IMR-90 (cell line): ENCODE results near the gene ERC2. TPM values are rescaled to one million over a fixed set of nuclear protein-coding genes. Genes with fewer than 3 reads are reported as not detected.

Experiments
- ATAC-seq: fragments of 200-7000 bp; cut with Tn5 transposase; 2 replicates; pipeline ENCODE4 v1.9.1; 2020; ENCODE audit warnings: low read depth, mild to moderate bottlenecking, moderate library complexity
- BruUV-seq: library from RNA; stranded (reverse); fragments of 400-500 nt; replicated peaks from 2 replicates; lab custom pipeline; 2021; lab: Mats Ljungman, UMichigan
- CTCF ChIA-PET: fragments of 300-600 bp; formaldehyde crosslinking; extraction: SDS; loops from one replicate; lab custom pipeline; 2021; ENCODE audit warnings: antibody characterized with exemption; lab: Yijun Ruan, JAX
- POLR2A ChIA-PET: fragments of 300-600 bp; sonication (Branson Sonifier 250); formaldehyde crosslinking; loops from one replicate; lab custom pipeline; 2022; ENCODE audit warnings: antibody characterized with exemption; ENCODE audit not compliant: unreplicated experiment; lab: Charles Lee
- DNase-seq: peaks from one replicate; pipeline ENCODE4 v3.0.0; 2013
- H2AFZ ChIP-seq: replicated peaks from 2 replicates; pipeline ENCODE3; 2013; ENCODE audit warnings: low read length, mild to moderate bottlenecking; ENCODE audit not compliant: poor library complexity
- H2AK5ac ChIP-seq: 2 replicates; pipeline ENCODE4 v1.6.1; 2013; ENCODE audit warnings: low read depth, low read length, inconsistent platforms
- H2AK9ac ChIP-seq: replicated peaks from 2 replicates; pipeline ENCODE3; 2013; ENCODE audit warnings: mild to moderate bottlenecking, low read depth, low read length, moderate library complexity; ENCODE audit not compliant: poor library complexity
- H2BK120ac ChIP-seq: 2 replicates; pipeline ENCODE4 v1.6.1; 2013; ENCODE audit warnings: low read depth, low read length, inconsistent platforms
- H2BK15ac ChIP-seq: 3 replicates; pipeline ENCODE4 v1.6.1; 2013; ENCODE audit warnings: low read depth, low read length, inconsistent platforms
- H2BK20ac ChIP-seq: 2 replicates; pipeline ENCODE4 v1.6.1; 2013; ENCODE audit warnings: low read depth, mild to moderate bottlenecking, inconsistent platforms, low read length, moderate library complexity
- H2BK5ac ChIP-seq: 2 replicates; pipeline ENCODE4 v1.6.1; 2013; ENCODE audit warnings: mild to moderate bottlenecking, low read depth, low read length, inconsistent platforms; ENCODE audit not compliant: poor library complexity, severe bottlenecking
- H3K14ac ChIP-seq: replicated peaks from 2 replicates; pipeline ENCODE4 v1.6.1; 2013; ENCODE audit warnings: low read depth, low read length, inconsistent platforms
- H3K18ac ChIP-seq: 2 replicates; pipeline ENCODE4 v1.6.1; 2013; ENCODE audit warnings: low read depth, low read length, control low read depth
- H3K23ac ChIP-seq: 2 replicates; pipeline ENCODE4 v1.6.1; 2013; ENCODE audit warnings: low read depth, low read length, inconsistent platforms
- H3K27ac ChIP-seq: 2 replicates; pipeline ENCODE4 v1.5.1; 2013; ENCODE audit warnings: mild to moderate bottlenecking, control low read depth, low read length; ENCODE audit not compliant: insufficient read depth
- H3K27me3 ChIP-seq: 2 replicates; pipeline ENCODE4 v1.6.1; 2013; ENCODE audit warnings: low read length; ENCODE audit not compliant: control insufficient read depth, insufficient read depth
- H3K36me3 ChIP-seq: 2 replicates; pipeline ENCODE4 v1.6.1; 2013; ENCODE audit warnings: low read length, mixed read lengths; ENCODE audit not compliant: control insufficient read depth, insufficient read depth
- H3K4ac ChIP-seq: 2 replicates; pipeline ENCODE4 v1.6.1; 2013; ENCODE audit warnings: low read depth, low read length, inconsistent platforms
- H3K4me1 ChIP-seq: 2 replicates; pipeline ENCODE4 v1.6.1; 2013; ENCODE audit warnings: low read length, mixed read lengths; ENCODE audit not compliant: control insufficient read depth, insufficient read depth
- H3K4me2 ChIP-seq: 2 replicates; pipeline ENCODE4 v1.6.1; 2013; ENCODE audit warnings: low read depth, mild to moderate bottlenecking, control low read depth, low read length, moderate library complexity
- H3K4me3 ChIP-seq: 2 replicates; pipeline ENCODE4 v1.5.1; 2013; ENCODE audit warnings: low read depth, mild to moderate bottlenecking, control low read depth, low read length, moderate library complexity; ENCODE audit not compliant: insufficient read depth
- H3K56ac ChIP-seq: 2 replicates; pipeline ENCODE4 v1.6.1; 2013; ENCODE audit warnings: low read length, inconsistent platforms; ENCODE audit not compliant: insufficient read depth; ENCODE audit errors: extremely low read depth
- H3K79me1 ChIP-seq, 2 experiments: 2 replicates each; pipeline ENCODE4 v1.6.1; 2013; ENCODE audit warnings: low read length in 2 of 2, inconsistent platforms in 1 of 2, low read depth in 1 of 2
- H3K9ac ChIP-seq: 2 replicates; pipeline ENCODE4 v1.6.1; 2013; ENCODE audit warnings: low read depth, low read length, control low read depth
- H3K9me1 ChIP-seq: 2 replicates; pipeline ENCODE4 v1.6.1; 2013; ENCODE audit warnings: low read length, inconsistent platforms; ENCODE audit not compliant: insufficient read depth
- H3K9me3 ChIP-seq: 2 replicates; pipeline ENCODE4 v1.6.1; 2013; ENCODE audit warnings: low read length; ENCODE audit not compliant: control insufficient read depth, insufficient read depth
- H4K20me1 ChIP-seq: 2 replicates; pipeline ENCODE4 v1.6.1; 2013; ENCODE audit warnings: low read length, inconsistent platforms; ENCODE audit not compliant: insufficient read depth
- H4K5ac ChIP-seq: 2 replicates; pipeline ENCODE4 v1.6.1; 2013; ENCODE audit warnings: mild to moderate bottlenecking, low read depth, low read length, control low read depth
- H4K8ac ChIP-seq, 2 experiments: 2 replicates each; pipeline ENCODE4 v1.6.1; 2013; ENCODE audit warnings: low read depth in 2 of 2, low read length in 2 of 2, control low read depth in 1 of 2, inconsistent platforms in 1 of 2
- H4K91ac ChIP-seq: 2 replicates; pipeline ENCODE4 v1.6.1; 2013; ENCODE audit warnings: low read depth, low read length, inconsistent platforms; ENCODE audit not compliant: insufficient read depth
- CEBPB ChIP-seq: IDR thresholded peaks from 2 replicates; pipeline ENCODE4 v1.6.1; 2012; ENCODE audit warnings: low read depth, low read length, improper control_type of control experiment
- CTCF ChIP-seq: conservative IDR thresholded peaks from 2 replicates; pipeline ENCODE4 v1.5.1; 2012; ENCODE audit warnings: mild to moderate bottlenecking, low read depth, low read length, improper control_type of control experiment
- FOS ChIP-seq: fragments of 150-350 bp; IDR thresholded peaks from 2 replicates; pipeline ENCODE4 v1.6.1; 2016; ENCODE audit warnings: low read depth, low read length
- MAFK ChIP-seq: IDR thresholded peaks from 2 replicates; pipeline ENCODE4 v1.6.1; 2012; ENCODE audit warnings: low read depth, low read length, improper control_type of control experiment
- MAZ ChIP-seq: IDR thresholded peaks from 2 replicates; pipeline ENCODE4 v1.6.1; 2012; ENCODE audit warnings: low read depth, mild to moderate bottlenecking, low read length, improper control_type of control experiment, moderate library complexity, borderline replicate concordance
- POLR2A ChIP-seq: IDR thresholded peaks from 2 replicates; pipeline ENCODE4 v1.6.1; 2012; ENCODE audit warnings: mild to moderate bottlenecking, low read depth, low read length
- RAD21 ChIP-seq: IDR thresholded peaks from 2 replicates; pipeline ENCODE4 v1.6.1; 2012; ENCODE audit warnings: low read length, improper control_type of control experiment
- RCOR1 ChIP-seq: IDR thresholded peaks from 2 replicates; pipeline ENCODE4 v1.6.1; 2012; ENCODE audit warnings: mild to moderate bottlenecking, low read length, improper control_type of control experiment; ENCODE audit not compliant: insufficient replicate concordance
- SMC3 ChIP-seq: fragments of 150-350 bp; IDR thresholded peaks from 2 replicates; pipeline ENCODE4 v1.6.1; 2016; ENCODE audit warnings: low read depth, mild to moderate bottlenecking, antibody characterized with exemption, low read length, moderate library complexity
- USF2 ChIP-seq: fragments of 150-350 bp; IDR thresholded peaks from 2 replicates; pipeline ENCODE4 v1.6.1; 2017; ENCODE audit warnings: mild to moderate bottlenecking, antibody characterized with exemption, low read length, low read depth
- WGBS, 2 experiments: methylation state at CpG; one replicate each; pipeline versions ENCODE4 v1.1.5 to v1.1.7; 2013; ENCODE audit warnings: missing lambda C conversion rate in 2 of 2; ENCODE audit not compliant: insufficient read length in 1 of 2; ENCODE audit errors: extremely low coverage in 2 of 2; 5-methylcytosine and 5-hydroxymethylcytosine counted together
- dilution Hi-C: fragments of 300-500 bp; cut with HindIII; formaldehyde crosslinking; loops from one replicate; pipeline ENCODE4 v1.14.3; 2018; ENCODE audit warnings: low sequenced_read_pairs; ENCODE audit not compliant: unreplicated experiment
- in situ Hi-C: fragments of 300-500 bp; cut with MboI; formaldehyde crosslinking; loops from 3 replicates; pipeline ENCODE4 v1.14.3; 2019; ENCODE audit warnings: low sequenced_read_pairs, inconsistent platforms, mixed read lengths
- intact Hi-C: fragments of 100-400 bp; cut with micrococcal nuclease; formaldehyde crosslinking; loops from 2 replicates; pipeline ENCODE4 v1.10.0; 2022
- polyA plus RNA-seq, 3 experiments: library from polyadenylated mRNA; depleted of rRNA; stranded (reverse); fragments of >200 nt; gene quantifications; 2 replicates each; pipeline ENCODE4 v1.2.3, GENCODE V29; 2012; ENCODE audit warnings: low replicate concordance in 1 of 3
- total RNA-seq: library from RNA; depleted of rRNA; stranded (reverse); fragments of >200 nt; gene quantifications from 2 replicates; pipeline ENCODE4 v1.2.3, GENCODE V29; 2012

Gene ERC2
- total and polyA plus RNA-seq, 2 of the 4 experiments (the other 2 are of a cell fraction), result 0.17 to 0.18 TPM

GRCh38 chr3:55792742-55793141 is 675.5 kb downstream of the ERC2 start:
- no peak overlapping the region for H3K14ac ChIP-seq
- H3K56ac ChIP-seq, result no peak overlapping the region
- no peaks in the 10 kb centered on the region; the same call in 1 of the 2 replicates for H3K27me3 ChIP-seq
- H2BK120ac ChIP-seq, result no peak overlapping the region
- no peak overlapping the region for H3K4me2 ChIP-seq
- no peak overlapping the region for H3K4ac ChIP-seq
- H4K8ac ChIP-seq, result no peak overlapping the region
- no peaks in the 10 kb centered on the region for H3K9me1 ChIP-seq
- no peak overlapping the region for H2BK20ac ChIP-seq
- no peak overlapping the region for H2AK9ac ChIP-seq
- no peaks in the 10 kb centered on the region for H4K20me1 ChIP-seq
- H3K9ac ChIP-seq, result no peak overlapping the region
- no peak overlapping the region for H2AFZ ChIP-seq
- in situ Hi-C loops (no loop called here), dilution Hi-C loops (no loop called here), intact Hi-C loops (no loop called here)
- ATAC-seq, result no peak
- no TSS peak for BruUV-seq
- no peak overlapping the region for H3K18ac ChIP-seq
- POLR2A ChIA-PET, result no interaction called here
- no peak overlapping the region for H3K23ac ChIP-seq
- TF ChIP-seq POLR2A, result no peak
- TF ChIP-seq SMC3, result no peak
- no peak for TF ChIP-seq FOS
- no peak for TF ChIP-seq CTCF
- no peak for TF ChIP-seq MAFK
- TF ChIP-seq RCOR1, result no peak
- TF ChIP-seq MAZ, result no peak
- TF ChIP-seq USF2, result no peak
- TF ChIP-seq CEBPB, result no peak
- TF ChIP-seq RAD21, result no peak
- no peak overlapping the region for H4K5ac ChIP-seq
- H4K91ac ChIP-seq, result no peak overlapping the region
- no peak overlapping the region for H3K4me3 ChIP-seq
- CTCF ChIA-PET, result no interaction called here
- H3K4me1 ChIP-seq, result peaks cover 2% of the 10 kb centered on the region
- no peaks in the 10 kb centered on the region for H3K36me3 ChIP-seq
- H2BK15ac ChIP-seq, result no peak overlapping the region
- no peaks in the 10 kb centered on the region for H3K79me1 ChIP-seq
- no peak for DNase-seq
- no peak overlapping the region for H2AK5ac ChIP-seq
- no peak overlapping the region for H3K27ac ChIP-seq
- H3K9me3 ChIP-seq, result no peaks in the 10 kb centered on the region
- no peak overlapping the region for H2BK5ac ChIP-seq
- WGBS, 2 experiments, result no CpG with 5 or more reads among the region's 2 CpGs
